Calu3 (cell line): ENCODE measurements around the gene TMBIM4. TPM values are rescaled to one million over a fixed set of nuclear protein-coding genes. Genes with fewer than 3 reads are reported as not detected.
A peak's percentile ranks its signal among the peaks of the same experiment; 100 is the strongest.

Experiments used
- BruUV-seq: library from RNA; stranded (reverse); fragments of 400-500 nt; replicated peaks from 2 replicates; lab custom pipeline; 2021; lab: Mats Ljungman, UMichigan
- CTCF ChIA-PET: fragments of 300-600 bp; sonication (Branson Sonifier 250); formaldehyde crosslinking; loops from one replicate; lab custom pipeline; 2022; ENCODE audit warnings: antibody characterized with exemption; lab: Charles Lee
- DNase-seq: peaks from one replicate; pipeline ENCODE4 v3.0.0; 2022
- H3K27ac Mint-ChIP-seq: one replicate; pipeline ENCODE4 v1.8.0; 2022; ENCODE audit warnings: mixed read lengths; ENCODE audit not compliant: unreplicated experiment
- H3K27me3 Mint-ChIP-seq: one replicate; pipeline ENCODE4 v1.8.0; 2022; ENCODE audit warnings: mixed read lengths; ENCODE audit not compliant: unreplicated experiment
- H3K36me3 Mint-ChIP-seq: one replicate; pipeline ENCODE4 v1.8.0; 2022; ENCODE audit warnings: mild to moderate bottlenecking, moderate library complexity, mixed read lengths; ENCODE audit not compliant: insufficient read depth, unreplicated experiment
- H3K4me1 Mint-ChIP-seq: one replicate; pipeline ENCODE4 v1.8.0; 2022; ENCODE audit warnings: mild to moderate bottlenecking, low read depth, mixed read lengths; ENCODE audit not compliant: unreplicated experiment
- H3K4me3 Mint-ChIP-seq: one replicate; pipeline ENCODE4 v1.8.0; 2022; ENCODE audit warnings: mild to moderate bottlenecking, low read depth, moderate library complexity, mixed read lengths; ENCODE audit not compliant: unreplicated experiment
- H3K9me3 Mint-ChIP-seq: one replicate; pipeline ENCODE4 v1.8.0; 2022; ENCODE audit warnings: low read depth, mixed read lengths; ENCODE audit not compliant: unreplicated experiment
- CTCF ChIP-seq: fragments of 200-600 bp; IDR thresholded peaks from one replicate; pipeline ENCODE4 v1.8.0; 2022; ENCODE audit warnings: antibody characterized with exemption; ENCODE audit not compliant: unreplicated experiment
- intact Hi-C: fragments of 100-400 bp; cut with micrococcal nuclease; formaldehyde crosslinking; loops from one replicate; pipeline ENCODE4 v1.10.0; 2022; ENCODE audit not compliant: unreplicated experiment
- total RNA-seq: library from RNA; stranded (reverse); gene quantifications from 2 replicates; pipeline ENCODE4 v1.2.3, GENCODE V29; 2022

Gene TMBIM4
- total RNA-seq, 1 experiment from 2014 or later, result 77.1 TPM

- BruUV-seq, result no TSS peak
- Mint-ChIP-seq H3K27ac (no peak overlapping the region), H3K4me3 (peak overlapping the region; percentile 12), H3K4me1 (peaks cover 52% of the 10 kb centered on the region), H3K9me3 (no peaks in the 10 kb centered on the region), H3K36me3 (peaks cover 29% of the 10 kb centered on the region), H3K27me3 (no peaks in the 10 kb centered on the region)
- intact Hi-C loops, result no loop called here
- no peak for DNase-seq
- CTCF ChIA-PET, result interaction anchor here (0.8 kb wide), 1 partner anchor 22 kb away, joined by 4 read pairs; the partner anchor contains the start of gene TMBIM4
- no peak for TF ChIP-seq CTCF
These were observed 21.8 kb upstream of the TMBIM4 start for GRCh38 chr12:66191547-66192126.

GRCh38 chr12:66190519-66191370 lies 20.9 kb upstream of the TMBIM4 start:
- Mint-ChIP-seq H3K27ac (no peak overlapping the region), H3K9me3 (no peaks in the 10 kb centered on the region), H3K4me3 (peak overlapping the region; percentile 12), H3K27me3 (no peaks in the 10 kb centered on the region), H3K4me1 (peaks cover 45% of the 10 kb centered on the region), H3K36me3 (peaks cover 29% of the 10 kb centered on the region)
- CTCF ChIA-PET, result interaction anchor here (1.0 to 1.6 kb wide), 2 partner anchors 14 to 21 kb away, joined by 6 to 8 read pairs; partner anchors contain the start of gene TMBIM4
- TF ChIP-seq CTCF, result no peak
- intact Hi-C loops, result no loop called here
- no TSS peak for BruUV-seq
- peak; percentile 5 for DNase-seq

GRCh38 chr12:66189889-66190288 lies 20.1 kb upstream of the TMBIM4 start:
- CTCF ChIA-PET, result interaction anchor here (1.6 kb wide), 1 partner anchor 21 kb away, joined by 8 read pairs; the partner anchor contains the start of gene TMBIM4
- H3K27me3 Mint-ChIP-seq, result no peaks in the 10 kb centered on the region
- no peak for TF ChIP-seq CTCF
- no peak for DNase-seq
- H3K4me1 Mint-ChIP-seq, result peaks cover 36% of the 10 kb centered on the region
- BruUV-seq, result TSS peak; percentile 67
- peak overlapping the region; percentile 75 for H3K4me3 Mint-ChIP-seq
- H3K27ac Mint-ChIP-seq, result no peak overlapping the region
- no peaks in the 10 kb centered on the region for H3K9me3 Mint-ChIP-seq
- H3K36me3 Mint-ChIP-seq, result peaks cover 20% of the 10 kb centered on the region
- intact Hi-C loops, result no loop called here

- peaks cover 32% of the 10 kb centered on the region for H3K4me1 Mint-ChIP-seq
- DNase-seq, result no peak
- BruUV-seq, result no TSS peak
- H3K27me3 Mint-ChIP-seq, result no peaks in the 10 kb centered on the region
- peak overlapping the region; percentile 75 for H3K4me3 Mint-ChIP-seq
- H3K36me3 Mint-ChIP-seq, result peaks cover 17% of the 10 kb centered on the region
- no peak overlapping the region for H3K27ac Mint-ChIP-seq
- no peak for TF ChIP-seq CTCF
- H3K9me3 Mint-ChIP-seq, result peaks cover 3% of the 10 kb centered on the region
- CTCF ChIA-PET, result interaction anchor here (1.3 to 1.6 kb wide), 2 partner anchors 20 kb away, joined by 8 to 9 read pairs; partner anchors contain the start of gene TMBIM4
- intact Hi-C loops, result no loop called here
These were observed 19.7 kb upstream of the TMBIM4 start for GRCh38 chr12:66189486-66189843.
